SK-N-SH (cell line): ENCODE data around the gene CUEDC2. TPM values are rescaled to one million over a fixed set of nuclear protein-coding genes. Genes with fewer than 3 reads are reported as not detected.

Source experiments
- CTCF ChIA-PET: fragments of 300-600, 350-600 bp; formaldehyde crosslinking; extraction: SDS; loops from one replicate; lab custom pipeline; 2021; lab: Yijun Ruan, JAX
- POLR2A ChIA-PET: fragments of 350-600 bp; sonication (Branson Sonifier 250); formaldehyde crosslinking; extraction: SDS; loops from one replicate; lab custom pipeline; 2020; ENCODE audit warnings: antibody characterized with exemption, inconsistent platforms; lab: Yijun Ruan, JAX
- DNase-seq: peaks from one replicate; pipeline ENCODE4 v3.0.0; 2012
- H2AFZ ChIP-seq: fragments of 200-600 bp; sonication (generic); 2 replicates; pipeline ENCODE4 v1.8.1; 2016; ENCODE audit warnings: antibody characterized with exemption, mild to moderate bottlenecking, low read depth
- H3F3A ChIP-seq: fragments of 200-600 bp; sonication (generic); replicated peaks from 2 replicates; pipeline ENCODE3; 2016; ENCODE audit warnings: antibody characterized with exemption, mild to moderate bottlenecking; ENCODE audit not compliant: insufficient read depth
- H3K27ac ChIP-seq, 2 experiments: fragments of 200-500 bp in 1 of 2; fragments of 200-600 bp in 1 of 2; sonication (Bioruptor generic) in 1 of 2; sonication (generic), shearing (Covaris generic) in 1 of 2; 2 replicates each; pipeline versions ENCODE4 v1.5.1 to v1.6.1; 2014 to 2016; ENCODE audit warnings: low read depth in 2 of 2, inconsistent platforms in 1 of 2, low read length in 1 of 2, mild to moderate bottlenecking in 1 of 2, mixed read lengths in 1 of 2
- H3K27me3 ChIP-seq: fragments of 200-600 bp; sonication (generic), shearing (Covaris generic); 2 replicates; pipeline ENCODE4 v1.6.1; 2016; ENCODE audit warnings: mixed run types; ENCODE audit not compliant: insufficient read depth
- H3K36me3 ChIP-seq, 2 experiments: fragments of 200-500 bp in 1 of 2; fragments of 200-600 bp in 1 of 2; sonication (Bioruptor generic) in 1 of 2; sonication (generic) in 1 of 2; replicated peaks in 1 of 2; 2 replicates each; pipeline versions ENCODE3 to v1.5.1; 2014 to 2016; ENCODE audit warnings: low read length in 1 of 2, mild to moderate bottlenecking in 1 of 2; ENCODE audit not compliant: insufficient read depth in 2 of 2, control insufficient read depth in 1 of 2
- H3K4me1 ChIP-seq, 2 experiments: fragments of 200-500 bp in 1 of 2; fragments of 200-600 bp in 1 of 2; sonication (Bioruptor generic) in 1 of 2; sonication (generic), shearing (Covaris generic) in 1 of 2; 2 replicates each; pipeline versions ENCODE4 v1.5.1 to v1.6.1; 2014 to 2016; ENCODE audit warnings: low read depth in 1 of 2, low read length in 1 of 2, mixed run types in 1 of 2; ENCODE audit not compliant: insufficient read depth in 2 of 2, control insufficient read depth in 1 of 2
- H3K4me2 ChIP-seq: fragments of 200-600 bp; sonication (generic), shearing (Covaris generic); 2 replicates; pipeline ENCODE4 v1.6.1; 2017; ENCODE audit warnings: mixed run types
- H3K4me3 ChIP-seq, 2 experiments: fragments of 200-500 bp in 1 of 2; fragments of 200-600 bp in 1 of 2; sonication (Bioruptor generic) in 1 of 2; sonication (generic), shearing (Covaris generic) in 1 of 2; 2 replicates each; pipeline versions ENCODE4 v1.5.1 to v1.8.1; 2014 to 2016; ENCODE audit warnings: low read depth in 2 of 2, inconsistent platforms in 1 of 2, low read length in 1 of 2, mild to moderate bottlenecking in 1 of 2, mixed read lengths in 1 of 2, moderate library complexity in 1 of 2
- H3K79me2 ChIP-seq: fragments of 200-600 bp; sonication (generic); 2 replicates; pipeline ENCODE4 v1.8.1; 2017; ENCODE audit warnings: mild to moderate bottlenecking; ENCODE audit not compliant: insufficient read depth
- H3K9ac ChIP-seq: fragments of 200-600 bp; sonication (generic); 2 replicates; pipeline ENCODE4 v1.6.1; 2017; ENCODE audit warnings: mixed run types
- H3K9me2 ChIP-seq: fragments of 200-600 bp; sonication (generic); 2 replicates; pipeline ENCODE4 v1.6.1; 2017; ENCODE audit warnings: mixed run types
- H3K9me3 ChIP-seq: fragments of 200-600 bp; sonication (generic); 2 replicates; pipeline ENCODE4 v1.6.1; 2017; ENCODE audit warnings: mixed run types, mild to moderate bottlenecking, moderate library complexity
- H4K20me1 ChIP-seq: fragments of 200-600 bp; sonication (generic); 2 replicates; pipeline ENCODE4 v1.6.1; 2017; ENCODE audit warnings: mild to moderate bottlenecking, mixed run types; ENCODE audit not compliant: insufficient read depth
- EP300 ChIP-seq, 2 experiments: IDR thresholded peaks; 2 replicates each; pipeline versions ENCODE4 v1.4.0 to v1.6.1; 2012; ENCODE audit warnings: borderline replicate concordance in 1 of 2, low read depth in 1 of 2, low read length in 1 of 2
- FOSL2 ChIP-seq: IDR thresholded peaks from 2 replicates; pipeline ENCODE4 v1.4.0; 2012; ENCODE audit warnings: low read depth, mild to moderate bottlenecking, moderate library complexity, borderline replicate concordance
- FOXJ3 ChIP-seq: sonication (generic); formaldehyde crosslinking; IDR thresholded peaks from 2 replicates; pipeline ENCODE4 v1.5.1; 2020; ENCODE audit warnings: mild to moderate bottlenecking, missing genetic modification reagents
- FOXM1 ChIP-seq: IDR thresholded peaks from 2 replicates; pipeline ENCODE4 v1.4.0; 2012; ENCODE audit warnings: low read depth, mild to moderate bottlenecking
- GATA2 ChIP-seq: sonication (generic); formaldehyde crosslinking; IDR thresholded peaks from 2 replicates; pipeline ENCODE4 v1.5.0; 2020; ENCODE audit warnings: mild to moderate bottlenecking, missing genetic modification reagents
- JUND ChIP-seq: IDR thresholded peaks from 2 replicates; pipeline ENCODE4 v1.4.0; 2012
- MXI1 ChIP-seq: IDR thresholded peaks from 2 replicates; pipeline ENCODE4 v1.6.1; 2012; ENCODE audit warnings: mild to moderate bottlenecking, low read depth, low read length, improper control_type of control experiment
- RXRA ChIP-seq: IDR thresholded peaks from 2 replicates; pipeline ENCODE4 v1.4.0; 2012; ENCODE audit warnings: low read depth, mild to moderate bottlenecking, borderline replicate concordance
- SIN3A ChIP-seq: IDR thresholded peaks from 2 replicates; pipeline ENCODE4 v1.6.1; 2012; ENCODE audit warnings: low read depth, mild to moderate bottlenecking, low read length, moderate library complexity, borderline replicate concordance
- TCF12 ChIP-seq: IDR thresholded peaks from 2 replicates; pipeline ENCODE4 v1.4.0; 2012
- YY1 ChIP-seq: IDR thresholded peaks from 2 replicates; pipeline ENCODE4 v1.4.0; 2012; ENCODE audit warnings: low read depth, mild to moderate bottlenecking
- WGBS: methylation state at CpG from one replicate; pipeline ENCODE4 v1.1.6; 2017; ENCODE audit warnings: low lambda C conversion rate; 5-methylcytosine and 5-hydroxymethylcytosine counted together
- polyA plus RNA-seq, 3 experiments: library from polyadenylated mRNA; depleted of rRNA; stranded (reverse); fragments of >200 nt; gene quantifications; 2 replicates each; pipeline ENCODE4 v1.2.3, GENCODE V29; 2012
- TF ChIP-seq, protein P1 (sequence below): fragments of 200-600 bp; sonication (generic); IDR thresholded peaks from 2 replicates; pipeline ENCODE4 v1.6.1; 2017; ENCODE audit warnings: antibody characterized with exemption, mild to moderate bottlenecking, moderate library complexity
- TF ChIP-seq, protein P2 (sequence below): IDR thresholded peaks from 2 replicates; pipeline ENCODE4 v1.4.0; 2012; ENCODE audit warnings: low read depth
- TF ChIP-seq, protein P3 (sequence below): IDR thresholded peaks from 2 replicates; pipeline ENCODE4 v1.4.0; 2012; ENCODE audit warnings: low read depth, borderline replicate concordance
- TF ChIP-seq, protein P4 (sequence below): fragments of 150-350 bp; IDR thresholded peaks from 2 replicates; pipeline ENCODE4 v1.6.1; 2016; ENCODE audit warnings: mild to moderate bottlenecking, low read depth, low read length
- TF ChIP-seq, protein P5 (sequence below): fragments of 150-350 bp; IDR thresholded peaks from 2 replicates; pipeline ENCODE4 v1.6.1; 2017; ENCODE audit warnings: antibody characterized with exemption, low read length, low read depth, borderline replicate concordance

CUEDC2 gene
- polyA plus RNA-seq, 1 of the 3 experiments (the other 2 are of a cell fraction) = 162 TPM

DNA sequence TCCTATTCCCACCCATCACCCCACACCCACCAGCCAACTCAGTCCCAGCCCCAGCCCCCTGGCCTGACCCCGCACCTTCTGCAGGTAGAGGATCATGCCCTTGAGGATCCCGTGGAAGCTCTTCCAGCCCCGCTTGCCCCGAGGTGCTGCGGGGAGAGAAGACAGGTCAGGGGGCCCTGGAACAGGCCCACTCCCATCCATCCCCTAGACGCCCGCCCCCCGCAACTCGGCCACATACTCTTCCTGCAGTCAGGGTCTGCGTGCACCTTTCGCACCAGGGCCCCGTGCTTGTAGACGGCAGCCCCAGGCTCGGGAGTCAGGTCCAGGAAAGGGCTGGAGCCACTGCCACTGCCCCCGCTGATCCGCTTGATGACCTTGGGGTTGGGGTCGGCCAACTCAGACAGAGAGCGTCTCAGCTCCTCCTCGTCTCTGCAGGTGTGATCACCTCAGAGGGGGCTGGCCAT is 27.2 kb downstream of the CUEDC2 start (continued):
- TF ChIP-seq, protein P1, sequence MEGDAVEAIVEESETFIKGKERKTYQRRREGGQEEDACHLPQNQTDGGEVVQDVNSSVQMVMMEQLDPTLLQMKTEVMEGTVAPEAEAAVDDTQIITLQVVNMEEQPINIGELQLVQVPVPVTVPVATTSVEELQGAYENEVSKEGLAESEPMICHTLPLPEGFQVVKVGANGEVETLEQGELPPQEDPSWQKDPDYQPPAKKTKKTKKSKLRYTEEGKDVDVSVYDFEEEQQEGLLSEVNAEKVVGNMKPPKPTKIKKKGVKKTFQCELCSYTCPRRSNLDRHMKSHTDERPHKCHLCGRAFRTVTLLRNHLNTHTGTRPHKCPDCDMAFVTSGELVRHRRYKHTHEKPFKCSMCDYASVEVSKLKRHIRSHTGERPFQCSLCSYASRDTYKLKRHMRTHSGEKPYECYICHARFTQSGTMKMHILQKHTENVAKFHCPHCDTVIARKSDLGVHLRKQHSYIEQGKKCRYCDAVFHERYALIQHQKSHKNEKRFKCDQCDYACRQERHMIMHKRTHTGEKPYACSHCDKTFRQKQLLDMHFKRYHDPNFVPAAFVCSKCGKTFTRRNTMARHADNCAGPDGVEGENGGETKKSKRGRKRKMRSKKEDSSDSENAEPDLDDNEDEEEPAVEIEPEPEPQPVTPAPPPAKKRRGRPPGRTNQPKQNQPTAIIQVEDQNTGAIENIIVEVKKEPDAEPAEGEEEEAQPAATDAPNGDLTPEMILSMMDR = no peak
- TF ChIP-seq TCF12 (no peak), JUND (no peak), FOXM1 (no peak), MXI1 (no peak), FOSL2 (no peak)

DNA sequence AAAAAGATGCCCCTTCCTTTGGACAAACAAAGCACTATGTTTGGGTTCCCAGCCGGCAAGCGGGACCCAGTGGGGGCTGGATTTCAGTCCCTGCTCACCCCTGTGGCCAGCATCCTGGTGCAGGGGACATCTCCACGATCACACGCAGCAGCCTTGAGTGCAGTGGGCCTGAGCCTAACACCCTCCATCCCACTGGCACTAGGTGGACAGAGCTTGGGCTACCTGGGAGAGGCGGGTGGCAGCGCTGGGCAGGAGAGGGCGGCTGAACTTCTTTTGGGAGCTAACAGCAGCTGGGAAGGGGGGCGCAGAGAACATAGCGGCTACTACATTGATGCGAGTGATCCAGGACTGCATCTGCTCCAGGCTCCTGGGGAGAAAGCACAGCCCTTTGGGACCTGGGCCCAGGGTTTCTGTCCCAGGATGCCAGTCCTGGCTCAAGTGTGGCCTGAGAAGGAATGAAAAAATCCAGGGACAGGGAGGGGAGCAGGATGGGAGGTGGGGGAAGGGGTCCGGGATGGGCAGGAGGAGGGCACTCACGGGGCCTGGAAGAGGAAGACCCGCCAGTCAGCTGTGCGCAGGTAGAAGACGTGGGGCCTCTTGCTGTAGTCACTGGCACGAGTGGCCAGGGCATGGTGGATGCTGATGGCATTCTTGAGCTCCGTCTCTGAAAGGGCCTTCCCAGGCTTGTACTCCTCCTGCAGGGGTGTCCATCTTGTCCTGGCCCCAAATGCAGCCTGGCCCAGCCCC is 27.8 kb downstream of the CUEDC2 start:
- Histone ChIP-seq H3F3A (no peaks in the 10 kb centered on the region), H3K4me1 (peaks cover 0 to 17% of the 10 kb centered on the region in 2 experiments; a peak in 1 of 4 replicates), H3K27ac (no peak overlapping the region), H4K20me1 (no peaks in the 10 kb centered on the region), H3K9me2 (no peaks in the 10 kb centered on the region), H3K9ac (no peak overlapping the region), H3K4me3 (no peak overlapping the region), H3K79me2 (no peaks in the 10 kb centered on the region), H3K27me3 (no peaks in the 10 kb centered on the region), H3K9me3 (no peaks in the 10 kb centered on the region), H3K36me3 (no peaks in the 10 kb centered on the region), H2AFZ (no peak overlapping the region), H3K4me2 (no peak overlapping the region)
- no peak for DNase-seq
- TF ChIP-seq, protein P2, sequence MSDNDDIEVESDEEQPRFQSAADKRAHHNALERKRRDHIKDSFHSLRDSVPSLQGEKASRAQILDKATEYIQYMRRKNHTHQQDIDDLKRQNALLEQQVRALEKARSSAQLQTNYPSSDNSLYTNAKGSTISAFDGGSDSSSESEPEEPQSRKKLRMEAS = no peak
- no peak for TF ChIP-seq FOXJ3 (CRISPR knock-in tag)
- no peak for TF ChIP-seq JUND
- TF ChIP-seq RXRA = no peak
- TF ChIP-seq YY1 = no peak
- TF ChIP-seq GATA2 (CRISPR knock-in tag) = no peak
- no peak for TF ChIP-seq SIN3A
- TF ChIP-seq, protein P3, sequence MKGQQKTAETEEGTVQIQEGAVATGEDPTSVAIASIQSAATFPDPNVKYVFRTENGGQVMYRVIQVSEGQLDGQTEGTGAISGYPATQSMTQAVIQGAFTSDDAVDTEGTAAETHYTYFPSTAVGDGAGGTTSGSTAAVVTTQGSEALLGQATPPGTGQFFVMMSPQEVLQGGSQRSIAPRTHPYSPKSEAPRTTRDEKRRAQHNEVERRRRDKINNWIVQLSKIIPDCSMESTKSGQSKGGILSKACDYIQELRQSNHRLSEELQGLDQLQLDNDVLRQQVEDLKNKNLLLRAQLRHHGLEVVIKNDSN = no peak
- TF ChIP-seq, protein P4, sequence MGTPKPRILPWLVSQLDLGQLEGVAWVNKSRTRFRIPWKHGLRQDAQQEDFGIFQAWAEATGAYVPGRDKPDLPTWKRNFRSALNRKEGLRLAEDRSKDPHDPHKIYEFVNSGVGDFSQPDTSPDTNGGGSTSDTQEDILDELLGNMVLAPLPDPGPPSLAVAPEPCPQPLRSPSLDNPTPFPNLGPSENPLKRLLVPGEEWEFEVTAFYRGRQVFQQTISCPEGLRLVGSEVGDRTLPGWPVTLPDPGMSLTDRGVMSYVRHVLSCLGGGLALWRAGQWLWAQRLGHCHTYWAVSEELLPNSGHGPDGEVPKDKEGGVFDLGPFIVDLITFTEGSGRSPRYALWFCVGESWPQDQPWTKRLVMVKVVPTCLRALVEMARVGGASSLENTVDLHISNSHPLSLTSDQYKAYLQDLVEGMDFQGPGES = no peak
- TF ChIP-seq EP300 (IDR thresholded peaks at IDR 0.05; ENCODE audit: borderline replicate concordance in 1 of 2, low read depth in 1 of 2, low read length in 1 of 2) = no peak
- TF ChIP-seq, protein P5, sequence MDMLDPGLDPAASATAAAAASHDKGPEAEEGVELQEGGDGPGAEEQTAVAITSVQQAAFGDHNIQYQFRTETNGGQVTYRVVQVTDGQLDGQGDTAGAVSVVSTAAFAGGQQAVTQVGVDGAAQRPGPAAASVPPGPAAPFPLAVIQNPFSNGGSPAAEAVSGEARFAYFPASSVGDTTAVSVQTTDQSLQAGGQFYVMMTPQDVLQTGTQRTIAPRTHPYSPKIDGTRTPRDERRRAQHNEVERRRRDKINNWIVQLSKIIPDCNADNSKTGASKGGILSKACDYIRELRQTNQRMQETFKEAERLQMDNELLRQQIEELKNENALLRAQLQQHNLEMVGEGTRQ = no peak
- 89% methylated on average over 16 of the region's 17 CpGs for WGBS
- CTCF ChIA-PET = interaction anchor here (0.7 to 16.5 kb wide), 16 partner anchors 11 to 231 kb away, joined by 3 to 359 read pairs (median 6); partner anchors contain the start of genes CUEDC2, FBXL15, NFKB2 and PSD
- POLR2A ChIA-PET = interaction anchor here (1.2 to 1.4 kb wide), 2 partner anchors 18 to 70 kb away, joined by 4 to 5 read pairs; no protein-coding TSS in a partner anchor
